Testis (tissue), 2 donors: Measurements from ENCODE around the gene RBM17.

Experiments
- POLR2A ChIP-seq: fragments of 450-650 bp; IDR thresholded peaks from one replicate; pipeline ENCODE4 v1.6.1; 2017; ENCODE audit warnings: antibody characterized with exemption, mild to moderate bottlenecking, moderate library complexity
- TF ChIP-seq, protein P1 (sequence below), 3 experiments: fragments of 450-650 bp in 2 of 3; fragments of 200-600 bp in 1 of 3; sonication (generic) in 1 of 3; IDR thresholded peaks; one replicate each; pipeline ENCODE4 v1.5.1; 2016 to 2019; ENCODE audit warnings: antibody characterized with exemption in 3 of 3, mild to moderate bottlenecking in 2 of 3, moderate library complexity in 1 of 3

DNA sequence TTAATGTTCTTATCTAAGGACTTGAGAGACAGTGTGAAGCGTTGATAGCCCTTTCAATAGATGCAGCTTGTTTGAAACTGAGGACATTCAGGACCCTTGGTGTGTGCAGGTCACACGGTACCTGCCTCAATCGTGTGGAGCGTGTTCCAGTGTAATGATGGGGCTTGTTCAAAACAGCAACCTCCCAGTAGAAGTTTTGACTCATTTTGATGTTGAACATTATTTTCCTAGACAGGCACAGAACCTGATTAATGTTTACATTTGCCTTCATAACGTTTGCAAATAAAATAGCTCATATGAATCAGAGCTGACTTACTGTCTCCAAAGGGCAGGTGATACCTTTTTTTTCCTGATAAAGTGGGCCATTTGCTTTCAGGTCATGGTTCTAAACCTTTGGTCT lies 21.3 kb downstream of the RBM17 start:
- no peak for TF ChIP-seq POLR2A
- TF ChIP-seq, protein P1, sequence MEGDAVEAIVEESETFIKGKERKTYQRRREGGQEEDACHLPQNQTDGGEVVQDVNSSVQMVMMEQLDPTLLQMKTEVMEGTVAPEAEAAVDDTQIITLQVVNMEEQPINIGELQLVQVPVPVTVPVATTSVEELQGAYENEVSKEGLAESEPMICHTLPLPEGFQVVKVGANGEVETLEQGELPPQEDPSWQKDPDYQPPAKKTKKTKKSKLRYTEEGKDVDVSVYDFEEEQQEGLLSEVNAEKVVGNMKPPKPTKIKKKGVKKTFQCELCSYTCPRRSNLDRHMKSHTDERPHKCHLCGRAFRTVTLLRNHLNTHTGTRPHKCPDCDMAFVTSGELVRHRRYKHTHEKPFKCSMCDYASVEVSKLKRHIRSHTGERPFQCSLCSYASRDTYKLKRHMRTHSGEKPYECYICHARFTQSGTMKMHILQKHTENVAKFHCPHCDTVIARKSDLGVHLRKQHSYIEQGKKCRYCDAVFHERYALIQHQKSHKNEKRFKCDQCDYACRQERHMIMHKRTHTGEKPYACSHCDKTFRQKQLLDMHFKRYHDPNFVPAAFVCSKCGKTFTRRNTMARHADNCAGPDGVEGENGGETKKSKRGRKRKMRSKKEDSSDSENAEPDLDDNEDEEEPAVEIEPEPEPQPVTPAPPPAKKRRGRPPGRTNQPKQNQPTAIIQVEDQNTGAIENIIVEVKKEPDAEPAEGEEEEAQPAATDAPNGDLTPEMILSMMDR (IDR thresholded peaks at IDR 0.05) = no peak
